Panc1 (cell line): Measurements from ENCODE around the gene SORBS1. TPM values are rescaled to one million over a fixed set of nuclear protein-coding genes. Genes with fewer than 3 reads are reported as not detected.

Source experiments
- ATAC-seq: fragments of 200-7000 bp; cut with Tn5 transposase; 2 replicates; pipeline ENCODE4 v1.9.1; 2020; ENCODE audit warnings: mild to moderate bottlenecking, moderate library complexity
- BruUV-seq: library from RNA; stranded (reverse); fragments of 400-500 nt; replicated peaks from 2 replicates; lab custom pipeline; 2021; lab: Mats Ljungman, UMichigan
- CTCF ChIA-PET: fragments of 300-600 bp; sonication (Branson Sonifier 250); formaldehyde crosslinking; loops from one replicate; lab custom pipeline; 2022; ENCODE audit warnings: antibody characterized with exemption; lab: Charles Lee
- POLR2A ChIA-PET: fragments of 300-600 bp; sonication (Branson Sonifier 250); formaldehyde crosslinking; loops from one replicate; lab custom pipeline; 2022; ENCODE audit warnings: antibody characterized with exemption; lab: Charles Lee
- DNase-seq: peaks from one replicate; pipeline ENCODE4 v3.0.0-alpha.2; 2010; ENCODE audit warnings: low read depth, low spot score
- H3K27ac ChIP-seq: 2 replicates; pipeline ENCODE4 v1.5.1; 2011; ENCODE audit warnings: mild to moderate bottlenecking, low read length, inconsistent platforms
- H3K27me3 ChIP-seq: fragments of 200-500 bp; sonication (Bioruptor generic); 2 replicates; pipeline ENCODE4 v1.6.0; 2014; ENCODE audit warnings: low read length, inconsistent platforms; ENCODE audit not compliant: control insufficient read depth, insufficient read depth
- H3K36me3 ChIP-seq: fragments of 200-500 bp; sonication (Bioruptor generic); 2 replicates; pipeline ENCODE4 v1.5.1; 2014; ENCODE audit warnings: inconsistent platforms, mild to moderate bottlenecking, low read length, moderate library complexity; ENCODE audit not compliant: control insufficient read depth, insufficient read depth
- H3K4me1 ChIP-seq: 2 replicates; pipeline ENCODE4 v1.5.1; 2011; ENCODE audit warnings: inconsistent platforms, mild to moderate bottlenecking, low read length, moderate library complexity; ENCODE audit not compliant: control insufficient read depth, insufficient read depth
- H3K4me3 ChIP-seq, 2 experiments: 2 replicates each; pipeline ENCODE4 v1.5.1; 2011 to 2012; ENCODE audit warnings: low read depth in 2 of 2, low read length in 2 of 2, mild to moderate bottlenecking in 2 of 2, inconsistent platforms in 1 of 2, moderate library complexity in 1 of 2
- H3K9me3 ChIP-seq: fragments of 200-500 bp; sonication (Bioruptor generic); 2 replicates; pipeline ENCODE4 v1.5.1; 2014; ENCODE audit warnings: low read depth, mild to moderate bottlenecking, inconsistent platforms, low read length, moderate library complexity; ENCODE audit not compliant: control insufficient read depth, insufficient read depth
- CTCF ChIP-seq: fragments of 450-650 bp; IDR thresholded peaks from 2 replicates; pipeline ENCODE4 v1.5.1; 2017; ENCODE audit warnings: mild to moderate bottlenecking
- POLR2AphosphoS5 ChIP-seq: IDR thresholded peaks from 2 replicates; pipeline ENCODE4 v1.6.1; 2012; ENCODE audit warnings: mild to moderate bottlenecking, low read depth, low read length, moderate library complexity
- SIN3A ChIP-seq: IDR thresholded peaks from 2 replicates; pipeline ENCODE4 v1.6.1; 2012; ENCODE audit warnings: low read depth, mild to moderate bottlenecking, low read length, moderate library complexity, borderline replicate concordance; ENCODE audit not compliant: insufficient read depth
- TCF7L2 ChIP-seq: IDR thresholded peaks from 2 replicates; pipeline ENCODE4 v1.6.1; 2011; ENCODE audit warnings: mild to moderate bottlenecking, low read depth, low read length, inconsistent platforms
- in situ Hi-C: cut with HindIII; loops from 2 replicates; pipeline ENCODE4 v1.10.0; 2016; ENCODE audit warnings: low sequenced_read_pairs, low pct_unique_long_range_greater_than_20kb
- intact Hi-C: fragments of 100-400 bp; cut with micrococcal nuclease; formaldehyde crosslinking; loops from one replicate; pipeline ENCODE4 v1.10.0; 2022; ENCODE audit not compliant: unreplicated experiment
- total RNA-seq: library from RNA; stranded (reverse); gene quantifications from one replicate; pipeline ENCODE4 v1.2.1, GENCODE V29; 2021; ENCODE audit not compliant: unreplicated experiment
- TF ChIP-seq, protein P1 (sequence below), 2 experiments: IDR thresholded peaks; 2 replicates each; pipeline ENCODE4 v1.6.1; 2011 to 2012; ENCODE audit warnings: low read depth in 2 of 2, control low read depth in 1 of 2, low read length in 1 of 2, mild to moderate bottlenecking in 1 of 2, moderate library complexity in 1 of 2; ENCODE audit not compliant: insufficient read depth in 1 of 2

SORBS1 gene
- total RNA-seq, 1 experiment from 2014 or later: 29.4 TPM

DNA sequence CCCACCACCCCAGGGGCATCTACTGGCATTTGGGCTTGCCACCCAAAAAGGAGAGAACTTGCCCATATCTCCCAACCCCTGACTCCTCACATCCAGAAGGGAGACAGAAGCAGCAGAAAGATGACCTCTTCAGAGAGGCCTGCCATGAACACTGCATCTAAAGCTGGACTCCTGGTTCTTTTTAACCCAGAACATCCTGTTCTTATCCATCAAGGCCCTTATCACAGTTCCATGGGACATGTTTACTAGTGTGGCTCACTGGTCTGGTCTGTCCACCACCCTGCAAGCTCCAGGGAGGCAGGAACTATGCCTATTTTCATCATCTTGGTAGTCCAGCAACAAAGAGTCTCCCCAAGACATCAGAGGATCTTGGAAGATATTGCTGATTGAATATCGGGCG is 155.5 kb downstream of the SORBS1 start:
- Histone ChIP-seq H3K36me3 (no peaks in the 10 kb centered on the region), H3K27ac (no peak overlapping the region), H3K4me1 (no peaks in the 10 kb centered on the region), H3K4me3 (no peak overlapping the region), H3K27me3 (no peaks in the 10 kb centered on the region), H3K9me3 (no peaks in the 10 kb centered on the region)
- BruUV-seq: no TSS peak
- no peak for DNase-seq
- ChIA-PET POLR2A (no interaction called here), CTCF (interaction anchor here (1.0 kb wide), 1 partner anchor 25 kb away, joined by 5 read pairs; no protein-coding TSS in a partner anchor)
- in situ Hi-C loops (no loop called here), intact Hi-C loops (no loop called here)
- no peak for ATAC-seq
- TF ChIP-seq SIN3A: no peak
- TF ChIP-seq, protein P1, sequence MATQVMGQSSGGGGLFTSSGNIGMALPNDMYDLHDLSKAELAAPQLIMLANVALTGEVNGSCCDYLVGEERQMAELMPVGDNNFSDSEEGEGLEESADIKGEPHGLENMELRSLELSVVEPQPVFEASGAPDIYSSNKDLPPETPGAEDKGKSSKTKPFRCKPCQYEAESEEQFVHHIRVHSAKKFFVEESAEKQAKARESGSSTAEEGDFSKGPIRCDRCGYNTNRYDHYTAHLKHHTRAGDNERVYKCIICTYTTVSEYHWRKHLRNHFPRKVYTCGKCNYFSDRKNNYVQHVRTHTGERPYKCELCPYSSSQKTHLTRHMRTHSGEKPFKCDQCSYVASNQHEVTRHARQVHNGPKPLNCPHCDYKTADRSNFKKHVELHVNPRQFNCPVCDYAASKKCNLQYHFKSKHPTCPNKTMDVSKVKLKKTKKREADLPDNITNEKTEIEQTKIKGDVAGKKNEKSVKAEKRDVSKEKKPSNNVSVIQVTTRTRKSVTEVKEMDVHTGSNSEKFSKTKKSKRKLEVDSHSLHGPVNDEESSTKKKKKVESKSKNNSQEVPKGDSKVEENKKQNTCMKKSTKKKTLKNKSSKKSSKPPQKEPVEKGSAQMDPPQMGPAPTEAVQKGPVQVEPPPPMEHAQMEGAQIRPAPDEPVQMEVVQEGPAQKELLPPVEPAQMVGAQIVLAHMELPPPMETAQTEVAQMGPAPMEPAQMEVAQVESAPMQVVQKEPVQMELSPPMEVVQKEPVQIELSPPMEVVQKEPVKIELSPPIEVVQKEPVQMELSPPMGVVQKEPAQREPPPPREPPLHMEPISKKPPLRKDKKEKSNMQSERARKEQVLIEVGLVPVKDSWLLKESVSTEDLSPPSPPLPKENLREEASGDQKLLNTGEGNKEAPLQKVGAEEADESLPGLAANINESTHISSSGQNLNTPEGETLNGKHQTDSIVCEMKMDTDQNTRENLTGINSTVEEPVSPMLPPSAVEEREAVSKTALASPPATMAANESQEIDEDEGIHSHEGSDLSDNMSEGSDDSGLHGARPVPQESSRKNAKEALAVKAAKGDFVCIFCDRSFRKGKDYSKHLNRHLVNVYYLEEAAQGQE (IDR thresholded peaks at IDR 0.05; ENCODE audit: insufficient read depth in 1 of 2, low read depth in 2 of 2, low read length in 1 of 2): no peak
- no peak for TF ChIP-seq CTCF
- no peak for TF ChIP-seq TCF7L2
- TF ChIP-seq POLR2AphosphoS5: no peak

DNA sequence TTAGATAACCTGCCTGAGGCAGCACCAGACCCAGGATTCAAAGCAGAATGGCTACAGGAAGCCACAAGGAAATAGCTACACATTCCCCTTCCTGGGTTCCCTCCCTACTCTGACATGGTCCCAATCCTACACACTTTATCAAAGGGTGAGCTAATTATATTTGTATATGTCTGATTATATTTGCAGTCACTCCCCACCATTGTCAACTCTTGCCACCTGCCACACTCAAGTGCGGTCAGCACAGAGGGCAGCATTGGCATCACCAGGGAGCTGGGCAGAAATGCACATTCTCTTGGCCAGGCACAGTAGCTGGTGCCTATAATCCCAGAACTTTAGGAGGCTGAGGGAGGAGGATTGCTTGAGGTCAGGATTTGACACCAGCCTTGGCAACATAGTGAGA is 156.3 kb downstream of the SORBS1 start:
- TF ChIP-seq SIN3A (no peak), CTCF (no peak), POLR2AphosphoS5 (no peak), TCF7L2 (no peak)
- TF ChIP-seq, protein P1 (IDR thresholded peaks at IDR 0.05; ENCODE audit: insufficient read depth in 1 of 2, low read depth in 2 of 2, low read length in 1 of 2): no peak
- no peaks in the 10 kb centered on the region for H3K27me3 ChIP-seq
- BruUV-seq: no TSS peak
- ChIA-PET POLR2A (no interaction called here), CTCF (interaction anchor here (0.6 to 1.0 kb wide), 4 partner anchors 26 to 307 kb away, joined by 3 to 5 read pairs (median 3); no protein-coding TSS in a partner anchor)
- no peaks in the 10 kb centered on the region for H3K4me1 ChIP-seq
- no peak overlapping the region for H3K27ac ChIP-seq
- no peaks in the 10 kb centered on the region for H3K36me3 ChIP-seq
- in situ Hi-C loops: no loop called here
- DNase-seq (no peak), ATAC-seq (no peak)
- H3K4me3 ChIP-seq: no peak overlapping the region
- intact Hi-C loops: no loop called here
- no peaks in the 10 kb centered on the region for H3K9me3 ChIP-seq
